HCT116 (cell line): ENCODE measurements around the gene DNAJB8. TPM values are rescaled to one million over a fixed set of nuclear protein-coding genes. Genes with fewer than 3 reads are reported as not detected.

Experiments used
- ATAC-seq: fragments of 200-7000 bp; cut with Tn5 transposase; 2 replicates; pipeline ENCODE4 v1.9.1; 2020; ENCODE audit warnings: mild to moderate bottlenecking, moderate library complexity
- BruUV-seq: library from RNA; stranded (reverse); fragments of 400-500 nt; replicated peaks from 2 replicates; lab custom pipeline; 2021; lab: Mats Ljungman, UMichigan
- CTCF ChIA-PET: fragments of 300-600 bp; sonication (Branson Sonifier 250); formaldehyde crosslinking; loops from one replicate; lab custom pipeline; 2021; ENCODE audit warnings: antibody characterized with exemption; lab: Charles Lee
- POLR2A ChIA-PET: fragments of 300-600, 350-600 bp; sonication (Branson Sonifier 250); formaldehyde crosslinking; loops from one replicate; lab custom pipeline; 2021; ENCODE audit warnings: antibody characterized with exemption; lab: Charles Lee
- RAD21 ChIA-PET, 2 experiments: fragments of 300-600 bp; sonication (Branson Sonifier 250); formaldehyde crosslinking; loops; one replicate each; lab custom pipeline; 2023; ENCODE audit warnings: low total read pairs in 2 of 2; ENCODE audit not compliant: uncharacterized antibody in 2 of 2, unreplicated experiment in 2 of 2, low non-redundant PET in 1 of 2; lab: Charles Lee
- DNase-seq: peaks from one replicate; pipeline ENCODE4 v3.0.0-alpha.2; 2010; ENCODE audit warnings: low read depth, low spot score
- H2AFZ ChIP-seq: fragments of 200-600 bp; shearing (Covaris generic), sonication (generic); 2 replicates; pipeline ENCODE4 v1.6.1; 2017; ENCODE audit warnings: low read depth, mixed run types, mixed read lengths, antibody characterized with exemption, low read length; ENCODE audit not compliant: poor library complexity, severe bottlenecking
- H3K27ac ChIP-seq: 2 replicates; pipeline ENCODE4 v1.5.1; 2012; ENCODE audit warnings: low read depth, low read length
- H3K27me3 ChIP-seq: fragments of 200-600 bp; sonication (generic); 2 replicates; pipeline ENCODE4 v1.6.1; 2016; ENCODE audit warnings: mixed run types, low read length, mixed read lengths; ENCODE audit not compliant: insufficient read depth
- H3K36me3 ChIP-seq, 2 experiments: fragments of 200-500 bp in 1 of 2; fragments of 200-600 bp in 1 of 2; sonication (Bioruptor generic) in 1 of 2; sonication (generic) in 1 of 2; 2 replicates each; pipeline versions ENCODE4 v1.5.1 to v1.6.1; 2014 to 2016; ENCODE audit warnings: low read length in 2 of 2, inconsistent platforms in 1 of 2, mixed read lengths in 1 of 2, mixed run types in 1 of 2; ENCODE audit not compliant: insufficient read depth in 2 of 2, control insufficient read depth in 1 of 2
- H3K4me1 ChIP-seq, 2 experiments: fragments of 200-600 bp in 1 of 2; sonication (generic) in 1 of 2; 2 replicates each; pipeline versions ENCODE4 v1.5.1 to v1.6.1; 2012 to 2017; ENCODE audit warnings: low read length in 2 of 2, inconsistent platforms in 1 of 2, mild to moderate bottlenecking in 1 of 2, mixed read lengths in 1 of 2, mixed run types in 1 of 2, moderate library complexity in 1 of 2; ENCODE audit not compliant: insufficient read depth in 2 of 2, control insufficient read depth in 1 of 2
- H3K4me2 ChIP-seq: fragments of 200-600 bp; sonication (generic); 2 replicates; pipeline ENCODE4 v1.6.1; 2017; ENCODE audit warnings: mixed run types, low read length, mixed read lengths
- H3K4me3 ChIP-seq, 2 experiments: fragments of 200-600 bp in 1 of 2; sonication (generic) in 1 of 2; replicated peaks in 1 of 2; 2 replicates each; pipeline ENCODE4 v1.5.1; 2011 to 2016; ENCODE audit warnings: low read length in 2 of 2, control low read depth in 1 of 2, low read depth in 1 of 2, mild to moderate bottlenecking in 1 of 2, mixed read lengths in 1 of 2, mixed run types in 1 of 2
- H3K79me2 ChIP-seq: fragments of 200-600 bp; sonication (generic); 2 replicates; pipeline ENCODE4 v1.6.1; 2017; ENCODE audit warnings: mild to moderate bottlenecking, mixed run types, low read length, moderate library complexity, mixed read lengths; ENCODE audit not compliant: insufficient read depth
- H3K9ac ChIP-seq: fragments of 200-600 bp; sonication (generic); 2 replicates; pipeline ENCODE4 v1.6.1; 2016; ENCODE audit warnings: low read length, mixed read lengths
- H3K9me2 ChIP-seq: fragments of 200-600 bp; sonication (generic), shearing (Covaris generic); 2 replicates; pipeline ENCODE4 v1.6.1; 2017; ENCODE audit warnings: mixed run types, mild to moderate bottlenecking, moderate library complexity; ENCODE audit not compliant: insufficient read depth
- H3K9me3 ChIP-seq, 2 experiments: fragments of 200-500 bp in 1 of 2; fragments of 200-600 bp in 1 of 2; sonication (Bioruptor generic) in 1 of 2; sonication (generic) in 1 of 2; 2 replicates each; pipeline ENCODE4 v1.6.1; 2014 to 2017; ENCODE audit warnings: low read length in 2 of 2, mixed read lengths in 2 of 2, inconsistent platforms in 1 of 2, low read depth in 1 of 2, mild to moderate bottlenecking in 1 of 2, mixed run types in 1 of 2, moderate library complexity in 1 of 2; ENCODE audit not compliant: control insufficient read depth in 1 of 2, insufficient read depth in 1 of 2
- H4K20me1 ChIP-seq: fragments of 200-600 bp; sonication (generic), shearing (Covaris generic); 2 replicates; pipeline ENCODE4 v1.6.1; 2017; ENCODE audit warnings: mixed run types, mild to moderate bottlenecking, moderate library complexity; ENCODE audit not compliant: insufficient read depth
- EGR1 ChIP-seq: IDR thresholded peaks from 2 replicates; pipeline ENCODE4 v1.6.1; 2012; ENCODE audit warnings: low read depth
- ELF1 ChIP-seq: IDR thresholded peaks from 2 replicates; pipeline ENCODE4 v1.6.1; 2012; ENCODE audit warnings: low read depth, borderline replicate concordance
- EZH2 ChIP-seq: fragments of 200-600 bp; sonication (generic); IDR thresholded peaks from 2 replicates; pipeline ENCODE4 v1.6.1; 2017; ENCODE audit warnings: antibody characterized with exemption, mixed run types
- JUND ChIP-seq: IDR thresholded peaks from 2 replicates; pipeline ENCODE4 v1.6.1; 2012
- POLR2A ChIP-seq: IDR thresholded peaks from 2 replicates; pipeline ENCODE4 v1.7.0; 2011; ENCODE audit warnings: borderline replicate concordance; ENCODE audit not compliant: insufficient read depth, insufficient read length; ENCODE audit errors: extremely low read depth
- POLR2AphosphoS5 ChIP-seq: IDR thresholded peaks from 2 replicates; pipeline ENCODE4 v1.6.1; 2011; ENCODE audit warnings: mild to moderate bottlenecking, low read depth, low read length, moderate library complexity
- RAD21 ChIP-seq: IDR thresholded peaks from 2 replicates; pipeline ENCODE4 v1.6.1; 2012; ENCODE audit warnings: low read depth, mild to moderate bottlenecking
- SRF ChIP-seq: IDR thresholded peaks from 2 replicates; pipeline ENCODE4 v1.6.1; 2012; ENCODE audit warnings: low read depth
- TCF7L2 ChIP-seq: IDR thresholded peaks from 2 replicates; pipeline ENCODE4 v1.7.0; 2011; ENCODE audit warnings: borderline replicate concordance, inconsistent platforms; ENCODE audit not compliant: insufficient read depth, insufficient read length; ENCODE audit errors: extremely low read depth
- intact Hi-C: fragments of 100-400 bp; cut with micrococcal nuclease; formaldehyde crosslinking; loops from 2 replicates; pipeline ENCODE4 v1.10.0; 2022
- total RNA-seq: library from RNA; stranded (reverse); gene quantifications from one replicate; pipeline ENCODE4 v1.2.1, GENCODE V29; 2021; ENCODE audit not compliant: unreplicated experiment
- TF ChIP-seq, protein P1 (sequence below): IDR thresholded peaks from 2 replicates; pipeline ENCODE4 v1.6.1; 2011; ENCODE audit warnings: mild to moderate bottlenecking, low read length, moderate library complexity; ENCODE audit not compliant: insufficient replicate concordance; ENCODE audit errors: extremely low read depth
- TF ChIP-seq, protein P2 (sequence below): IDR thresholded peaks from 2 replicates; pipeline ENCODE4 v1.6.1; 2012; ENCODE audit warnings: low read depth
- TF ChIP-seq, protein P3 (sequence below), 3 experiments: fragments of 200-600 bp in 1 of 3; sonication (generic) in 1 of 3; IDR thresholded peaks in 2 of 3; conservative IDR thresholded peaks in 1 of 3; 2 replicates each; pipeline ENCODE4 v1.5.1; 2012 to 2017; ENCODE audit warnings: low read depth in 2 of 3, low read length in 2 of 3, antibody characterized with exemption in 1 of 3, borderline replicate concordance in 1 of 3, control low read depth in 1 of 3, mild to moderate bottlenecking in 1 of 3, mixed read lengths in 1 of 3, mixed run types in 1 of 3, moderate library complexity in 1 of 3; ENCODE audit not compliant: insufficient read depth in 1 of 3
- TF ChIP-seq, protein P4 (sequence below): IDR thresholded peaks from 2 replicates; pipeline ENCODE4 v1.6.1; 2012

Gene DNAJB8
- total RNA-seq, 1 experiment from 2014 or later = not detected

DNA sequence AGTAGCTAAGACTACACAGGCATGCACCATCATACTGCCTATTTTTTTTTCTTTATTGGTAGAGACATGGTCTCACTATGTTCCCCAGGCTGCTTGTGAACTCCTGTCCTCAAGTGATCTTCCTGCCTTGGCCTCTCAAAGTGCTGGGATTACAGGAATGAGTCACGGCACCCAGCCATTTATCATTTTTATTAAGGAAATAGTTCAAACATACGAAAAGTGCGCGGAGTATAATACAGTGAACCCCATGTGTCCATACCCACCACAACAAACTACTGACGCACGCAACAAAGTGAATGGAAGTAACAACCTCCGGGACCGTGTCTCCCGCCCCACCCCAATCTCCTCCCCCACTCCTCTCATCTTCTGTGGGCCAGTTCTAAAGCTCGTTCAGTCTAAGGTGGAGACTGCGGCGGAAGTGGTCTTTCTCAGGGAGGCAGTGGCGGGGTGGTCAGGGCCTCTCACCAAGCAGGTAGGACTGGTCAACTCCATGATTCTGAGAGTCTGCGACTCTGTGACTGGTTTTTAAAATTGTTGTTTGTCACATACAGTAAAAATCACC lies 42.1 kb downstream of the DNAJB8 start:
- Histone ChIP-seq H3K79me2 (no peaks in the 10 kb centered on the region), H3K36me3 (no peaks in the 10 kb centered on the region), H3K27ac (peak overlapping the region; percentile 44; the same call in 1 of the 2 replicates), H3K4me1 (peaks cover 45 to 66% of the 10 kb centered on the region in 2 experiments), H3K4me2 (peak overlapping the region; percentile 80), H2AFZ (no peak overlapping the region), H3K9me2 (no peaks in the 10 kb centered on the region), H4K20me1 (no peaks in the 10 kb centered on the region), H3K27me3 (peaks cover 9% of the 10 kb centered on the region), H3K9ac (peak overlapping the region; percentile 7; the same call in 1 of the 2 replicates), H3K9me3 (0 out of 4 replicates have a peak, but pooled peaks cover 0 to 5% of the 10 kb centered on the region in 2 experiments), H3K4me3 (peak overlapping the region in 1 of 2 experiments; percentile 17; a peak in 1 of 4 replicates)
- ChIA-PET RAD21 (interaction anchor here (0.7 to 1.0 kb wide), 2 partner anchors 65 to 160 kb away, joined by 3 read pairs; no protein-coding TSS in a partner anchor), CTCF (interaction anchor here (0.8 to 3.4 kb wide), 4 partner anchors 10 to 193 kb away, joined by 3 to 18 read pairs (median 3); no protein-coding TSS in a partner anchor), POLR2A (no interaction called here)
- BruUV-seq = no TSS peak
- DNase-seq (peak; percentile 63), ATAC-seq (peak; percentile 69)
- intact Hi-C loops = loop anchor here (5.0 to 10.0 kb wide), 3 partner anchors 78 to 252 kb away; no protein-coding TSS in a partner anchor
- TF ChIP-seq, protein P1, sequence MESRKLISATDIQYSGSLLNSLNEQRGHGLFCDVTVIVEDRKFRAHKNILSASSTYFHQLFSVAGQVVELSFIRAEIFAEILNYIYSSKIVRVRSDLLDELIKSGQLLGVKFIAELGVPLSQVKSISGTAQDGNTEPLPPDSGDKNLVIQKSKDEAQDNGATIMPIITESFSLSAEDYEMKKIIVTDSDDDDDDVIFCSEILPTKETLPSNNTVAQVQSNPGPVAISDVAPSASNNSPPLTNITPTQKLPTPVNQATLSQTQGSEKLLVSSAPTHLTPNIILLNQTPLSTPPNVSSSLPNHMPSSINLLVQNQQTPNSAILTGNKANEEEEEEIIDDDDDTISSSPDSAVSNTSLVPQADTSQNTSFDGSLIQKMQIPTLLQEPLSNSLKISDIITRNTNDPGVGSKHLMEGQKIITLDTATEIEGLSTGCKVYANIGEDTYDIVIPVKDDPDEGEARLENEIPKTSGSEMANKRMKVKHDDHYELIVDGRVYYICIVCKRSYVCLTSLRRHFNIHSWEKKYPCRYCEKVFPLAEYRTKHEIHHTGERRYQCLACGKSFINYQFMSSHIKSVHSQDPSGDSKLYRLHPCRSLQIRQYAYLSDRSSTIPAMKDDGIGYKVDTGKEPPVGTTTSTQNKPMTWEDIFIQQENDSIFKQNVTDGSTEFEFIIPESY = no peak
- TF ChIP-seq SRF = no peak
- TF ChIP-seq, protein P2, sequence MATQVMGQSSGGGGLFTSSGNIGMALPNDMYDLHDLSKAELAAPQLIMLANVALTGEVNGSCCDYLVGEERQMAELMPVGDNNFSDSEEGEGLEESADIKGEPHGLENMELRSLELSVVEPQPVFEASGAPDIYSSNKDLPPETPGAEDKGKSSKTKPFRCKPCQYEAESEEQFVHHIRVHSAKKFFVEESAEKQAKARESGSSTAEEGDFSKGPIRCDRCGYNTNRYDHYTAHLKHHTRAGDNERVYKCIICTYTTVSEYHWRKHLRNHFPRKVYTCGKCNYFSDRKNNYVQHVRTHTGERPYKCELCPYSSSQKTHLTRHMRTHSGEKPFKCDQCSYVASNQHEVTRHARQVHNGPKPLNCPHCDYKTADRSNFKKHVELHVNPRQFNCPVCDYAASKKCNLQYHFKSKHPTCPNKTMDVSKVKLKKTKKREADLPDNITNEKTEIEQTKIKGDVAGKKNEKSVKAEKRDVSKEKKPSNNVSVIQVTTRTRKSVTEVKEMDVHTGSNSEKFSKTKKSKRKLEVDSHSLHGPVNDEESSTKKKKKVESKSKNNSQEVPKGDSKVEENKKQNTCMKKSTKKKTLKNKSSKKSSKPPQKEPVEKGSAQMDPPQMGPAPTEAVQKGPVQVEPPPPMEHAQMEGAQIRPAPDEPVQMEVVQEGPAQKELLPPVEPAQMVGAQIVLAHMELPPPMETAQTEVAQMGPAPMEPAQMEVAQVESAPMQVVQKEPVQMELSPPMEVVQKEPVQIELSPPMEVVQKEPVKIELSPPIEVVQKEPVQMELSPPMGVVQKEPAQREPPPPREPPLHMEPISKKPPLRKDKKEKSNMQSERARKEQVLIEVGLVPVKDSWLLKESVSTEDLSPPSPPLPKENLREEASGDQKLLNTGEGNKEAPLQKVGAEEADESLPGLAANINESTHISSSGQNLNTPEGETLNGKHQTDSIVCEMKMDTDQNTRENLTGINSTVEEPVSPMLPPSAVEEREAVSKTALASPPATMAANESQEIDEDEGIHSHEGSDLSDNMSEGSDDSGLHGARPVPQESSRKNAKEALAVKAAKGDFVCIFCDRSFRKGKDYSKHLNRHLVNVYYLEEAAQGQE = no peak
- no peak for TF ChIP-seq ELF1
- no peak for TF ChIP-seq POLR2AphosphoS5
- TF ChIP-seq, protein P3, sequence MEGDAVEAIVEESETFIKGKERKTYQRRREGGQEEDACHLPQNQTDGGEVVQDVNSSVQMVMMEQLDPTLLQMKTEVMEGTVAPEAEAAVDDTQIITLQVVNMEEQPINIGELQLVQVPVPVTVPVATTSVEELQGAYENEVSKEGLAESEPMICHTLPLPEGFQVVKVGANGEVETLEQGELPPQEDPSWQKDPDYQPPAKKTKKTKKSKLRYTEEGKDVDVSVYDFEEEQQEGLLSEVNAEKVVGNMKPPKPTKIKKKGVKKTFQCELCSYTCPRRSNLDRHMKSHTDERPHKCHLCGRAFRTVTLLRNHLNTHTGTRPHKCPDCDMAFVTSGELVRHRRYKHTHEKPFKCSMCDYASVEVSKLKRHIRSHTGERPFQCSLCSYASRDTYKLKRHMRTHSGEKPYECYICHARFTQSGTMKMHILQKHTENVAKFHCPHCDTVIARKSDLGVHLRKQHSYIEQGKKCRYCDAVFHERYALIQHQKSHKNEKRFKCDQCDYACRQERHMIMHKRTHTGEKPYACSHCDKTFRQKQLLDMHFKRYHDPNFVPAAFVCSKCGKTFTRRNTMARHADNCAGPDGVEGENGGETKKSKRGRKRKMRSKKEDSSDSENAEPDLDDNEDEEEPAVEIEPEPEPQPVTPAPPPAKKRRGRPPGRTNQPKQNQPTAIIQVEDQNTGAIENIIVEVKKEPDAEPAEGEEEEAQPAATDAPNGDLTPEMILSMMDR (IDR thresholded peaks at IDR 0.05 in 2 of 3, conservative IDR thresholded peaks at IDR 0.05 in 1 of 3; ENCODE audit: borderline replicate concordance in 1 of 3, insufficient read depth in 1 of 3, low read depth in 2 of 3, low read length in 2 of 3) = no peak
- no peak for TF ChIP-seq EZH2
- TF ChIP-seq JUND = no peak
- TF ChIP-seq EGR1 = no peak
- TF ChIP-seq, protein P4, sequence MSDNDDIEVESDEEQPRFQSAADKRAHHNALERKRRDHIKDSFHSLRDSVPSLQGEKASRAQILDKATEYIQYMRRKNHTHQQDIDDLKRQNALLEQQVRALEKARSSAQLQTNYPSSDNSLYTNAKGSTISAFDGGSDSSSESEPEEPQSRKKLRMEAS = no peak
- no peak for TF ChIP-seq POLR2A
- TF ChIP-seq RAD21 = no peak
- no peak for TF ChIP-seq TCF7L2
